Stimulated activated CD8-positive, alpha-beta memory T cell treated with anti-CD3 and anti-CD28 coated beads, Interleukin-12 subunit alpha, Interleukin-12 subunit beta, amount 100 ng/mL, for 1 hour (primary cell): ENCODE results near the gene TGFBR3.

Experiments used
- DNase-seq: peaks from one replicate; pipeline ENCODE4 v3.0.0-alpha.2; 2020; ENCODE audit warnings: low read depth

TGFBR3 gene

GRCh38 chr1:91635763-91636162, 250.2 kb downstream of the TGFBR3 start:
- DNase-seq = no peak

GRCh38 chr1:91633438-91633837, 252.5 kb downstream of the TGFBR3 start:
- no peak for DNase-seq

GRCh38 chr1:91631718-91632330, 254.1 kb downstream of the TGFBR3 start:
- no peak for DNase-seq

GRCh38 chr1:91630803-91631202, 255.1 kb downstream of the TGFBR3 start:
- DNase-seq = no peak
